ENCODE measurements around the gene BTRC.
"Not testable (repeated sequence)": the region's sequence is repeated elsewhere in the genome, so short reads cannot be mapped to it uniquely, and the experiment has no call there.

The BTRC gene

GRCh38 chr10:101351017-101351416 is 2.9 kb upstream of the BTRC start:
- DNase-seq, result no peak

GRCh38 chr10:101351477-101351876 is 2.5 kb upstream of the BTRC start:
- DNase-seq, result no peak

GRCh38 chr10:101352857-101353256 is 1.1 kb upstream of the BTRC start:
- DNase-seq, result not testable (repeated sequence)

DNA sequence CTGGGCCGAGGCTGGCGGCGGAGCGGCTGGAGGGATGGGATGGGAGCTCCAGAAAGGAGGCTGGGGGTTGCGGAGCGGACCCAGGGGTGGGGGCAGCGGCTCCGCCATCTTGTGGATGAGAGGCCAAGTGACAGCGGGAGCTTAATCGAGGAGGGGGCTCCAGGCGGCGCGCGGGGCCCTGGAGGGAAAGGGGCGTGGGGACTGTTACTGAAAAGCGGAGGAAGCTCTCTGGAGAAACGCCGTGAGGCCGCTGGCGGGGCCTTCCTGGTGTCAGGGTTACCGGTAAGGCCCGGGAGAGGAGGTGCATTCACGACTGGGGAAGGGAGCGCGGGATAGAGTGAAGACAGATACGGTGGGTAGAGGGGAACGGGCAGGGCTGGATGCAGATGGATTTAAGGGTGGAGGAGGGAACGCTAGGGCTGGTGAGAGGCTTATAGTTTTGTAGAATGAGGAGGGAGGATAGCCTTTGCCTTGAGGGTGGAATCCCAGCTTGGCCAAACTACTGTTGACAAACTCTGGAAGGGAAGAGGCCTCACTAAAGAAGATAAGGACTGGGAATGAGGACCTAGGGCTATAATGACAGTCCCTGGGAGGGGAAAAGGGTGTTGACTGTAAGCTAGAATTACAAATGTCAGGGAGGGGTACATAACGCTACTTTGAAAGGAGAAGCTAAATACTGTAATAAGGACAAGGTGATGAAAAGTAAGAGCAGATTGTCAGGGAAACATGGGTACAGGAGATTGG is 535 bp downstream of the BTRC start:
- DNase-seq, result peak; percentile 27

GRCh38 chr10:101355072-101355706 is 1.2 kb downstream of the BTRC start:
- no peak for DNase-seq

GRCh38 chr10:101356132-101356531 is 2.2 kb downstream of the BTRC start:
- no peak for DNase-seq

DNA sequence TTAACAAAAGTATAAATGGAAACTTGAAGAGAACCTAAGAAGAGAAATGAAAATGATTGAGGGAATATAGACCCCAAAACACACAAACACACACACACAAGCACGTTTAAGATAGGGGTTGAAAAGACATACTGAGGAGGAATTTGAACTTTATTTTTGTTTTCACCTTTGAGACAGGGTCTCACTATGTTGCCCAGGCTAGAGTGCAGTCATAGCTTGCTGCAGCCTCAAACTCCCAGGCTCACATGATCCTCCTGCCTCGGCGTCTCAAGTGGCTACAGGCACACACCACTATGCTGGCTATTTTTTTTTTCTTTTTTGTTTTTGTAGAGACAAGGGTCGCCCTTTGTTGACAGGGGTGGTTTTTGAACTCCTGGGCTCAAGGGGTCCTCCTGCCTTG is 4.0 kb downstream of the BTRC start:
- no peak for DNase-seq

DNA sequence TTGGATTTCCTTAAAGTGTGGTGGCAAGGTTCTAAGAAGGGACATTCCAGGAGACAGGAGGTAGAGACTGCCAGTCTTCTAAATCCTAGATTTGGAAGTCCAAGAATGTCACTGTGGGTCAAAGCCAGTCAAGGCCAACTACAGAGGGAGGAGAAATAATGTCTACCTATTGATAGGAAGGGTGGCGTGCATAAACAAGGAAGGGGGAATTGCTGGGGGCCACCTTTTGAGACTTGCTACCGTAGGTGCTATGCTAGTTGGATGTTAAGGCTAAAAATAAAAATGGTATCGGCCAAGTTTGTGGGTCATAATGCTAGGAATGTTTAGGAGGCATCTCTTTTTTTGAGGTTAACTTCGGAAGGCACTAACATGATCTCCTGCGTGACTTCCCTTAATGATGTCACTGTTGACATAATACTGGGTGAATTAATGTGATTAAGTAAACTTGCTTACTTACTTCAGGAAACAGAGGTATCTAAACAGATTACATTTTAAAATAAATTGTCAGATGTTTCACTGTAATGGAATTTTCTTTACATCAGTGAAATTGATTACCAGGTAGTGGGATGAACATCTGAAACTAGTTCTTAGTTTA is 4.8 kb downstream of the BTRC start:
- DNase-seq, result no peak

DNA sequence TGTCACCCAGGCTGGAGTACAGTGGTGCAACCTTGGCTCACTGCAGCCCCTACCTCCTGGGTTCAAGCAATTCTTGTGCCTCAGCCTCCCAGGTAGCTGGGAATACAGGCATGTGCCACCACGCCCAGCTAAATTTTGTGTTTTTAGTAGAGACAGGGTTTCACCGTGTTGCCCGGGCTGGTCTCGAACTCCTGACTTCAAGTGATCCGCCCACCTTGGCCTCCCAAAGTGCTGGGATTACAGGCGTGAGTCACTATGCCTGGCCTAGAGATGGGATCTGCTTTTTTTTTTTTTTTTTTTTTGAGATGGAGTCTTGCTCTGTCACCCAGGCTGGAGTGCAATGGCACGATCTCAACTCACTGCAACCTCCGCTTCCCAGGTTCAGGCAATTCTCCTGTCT is 6.1 kb downstream of the BTRC start:
- DNase-seq, result not testable (repeated sequence)

GRCh38 chr10:101360841-101361240 is 6.9 kb downstream of the BTRC start:
- DNase-seq, result not testable (repeated sequence)

DNA sequence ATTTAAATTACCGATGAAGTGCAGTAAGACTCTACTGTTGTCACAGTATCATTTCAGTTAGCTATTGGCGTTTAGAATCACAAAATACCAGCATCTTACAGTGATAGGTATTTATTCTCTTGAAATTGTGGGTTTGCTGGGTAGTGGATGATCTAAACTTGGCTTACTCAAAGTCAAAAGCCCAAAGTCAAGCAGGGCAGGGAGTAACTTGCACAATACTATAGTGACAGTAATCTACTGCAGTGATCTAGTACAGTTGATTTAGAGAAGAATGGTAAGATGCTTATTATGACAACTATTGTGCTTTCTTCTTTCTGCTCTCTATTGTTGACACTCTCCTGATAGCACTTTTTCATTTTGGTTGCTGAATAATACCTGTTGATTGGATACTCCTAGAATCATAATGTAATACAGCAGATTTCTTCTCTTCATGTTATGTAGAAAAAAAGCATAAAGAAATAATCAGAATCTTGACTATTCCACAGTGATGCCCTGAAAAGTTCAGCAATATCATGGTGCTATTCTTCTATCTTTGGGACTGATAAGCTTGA is 10.0 kb downstream of the BTRC start:
- no peak for DNase-seq

- no peak for DNase-seq
Measured at GRCh38 chr10:101364721-101365120, 10.8 kb downstream of the BTRC start.

GRCh38 chr10:101367569-101368453 is 13.8 kb downstream of the BTRC start:
- no peak for DNase-seq

GRCh38 chr10:101373063-101373462 is 19.1 kb downstream of the BTRC start:
- DNase-seq, result no peak

DNA sequence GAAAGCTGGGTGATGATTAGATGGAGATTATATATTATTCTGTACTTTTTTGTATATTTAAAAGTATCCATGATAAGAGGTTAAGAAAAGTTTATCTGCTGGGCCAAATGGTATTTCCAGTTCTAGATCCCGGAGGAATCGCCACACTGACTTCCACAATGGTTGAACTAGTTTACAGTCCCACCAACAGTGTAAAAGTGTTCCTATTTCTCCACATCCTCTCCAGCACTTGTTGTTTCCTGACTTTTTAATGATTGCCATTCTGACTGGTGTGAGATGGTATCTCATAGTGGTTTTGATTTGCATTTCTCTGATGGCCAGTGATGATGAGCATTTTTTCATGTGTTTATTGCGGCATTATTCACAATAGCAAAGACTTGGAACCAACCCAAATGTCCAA is 20.0 kb downstream of the BTRC start:
- DNase-seq, result not testable (repeated sequence)

DNA sequence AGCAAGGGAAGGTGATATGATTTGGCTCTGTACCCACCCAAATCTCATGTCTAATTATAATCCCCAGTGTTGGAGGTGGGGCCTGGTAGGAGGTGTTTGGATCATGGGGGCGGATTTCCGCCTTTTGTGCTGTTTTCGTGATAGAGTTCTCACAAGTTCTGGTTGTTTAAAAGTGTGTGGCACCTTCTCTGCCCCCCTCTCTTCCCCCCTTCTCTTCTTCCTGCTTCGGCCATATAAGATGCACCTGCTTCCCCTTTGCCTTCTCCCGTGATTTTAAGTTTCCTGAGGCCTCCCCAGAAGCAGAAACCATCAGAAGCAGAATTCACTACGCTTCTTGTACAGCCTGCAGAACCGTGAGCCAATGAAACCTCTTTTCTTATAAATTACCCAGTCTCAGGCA is 21.1 kb downstream of the BTRC start:
- DNase-seq, result no peak

DNA sequence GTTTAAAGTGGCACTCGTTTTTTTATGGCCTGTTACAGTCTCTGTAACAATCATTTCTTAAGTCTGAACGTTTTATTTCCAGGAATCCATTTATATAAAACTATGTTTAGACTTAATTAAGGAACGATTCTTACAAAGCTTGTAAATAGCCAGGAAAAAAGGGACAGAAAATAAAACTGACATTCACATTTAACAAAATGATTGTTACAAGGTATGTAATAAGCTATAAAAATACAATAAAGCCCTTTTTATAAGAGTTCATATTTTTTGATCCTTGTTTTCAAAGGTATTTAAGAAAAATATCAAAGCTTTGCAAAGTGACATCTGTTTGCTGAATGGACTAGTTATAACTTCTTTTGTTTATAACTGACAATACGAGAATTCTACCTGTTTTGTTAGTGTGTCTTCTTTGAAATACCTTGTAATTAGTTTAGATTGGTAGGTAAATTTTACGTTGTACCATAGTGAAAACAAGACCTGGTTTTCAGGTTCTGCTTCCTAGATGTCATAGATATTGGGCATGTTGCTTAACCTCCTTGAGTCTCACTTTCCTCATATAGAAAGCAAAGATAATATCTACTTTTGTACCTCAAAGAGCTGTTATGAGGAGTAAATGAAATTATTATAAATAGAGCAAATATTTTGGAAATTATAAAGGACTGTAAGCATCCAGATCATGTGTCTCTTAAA is 25.8 kb downstream of the BTRC start:
- DNase-seq, result no peak

- no peak for DNase-seq
Measured at GRCh38 chr10:101380353-101381017, 26.5 kb downstream of the BTRC start.

- DNase-seq, result no peak
Measured at GRCh38 chr10:101385866-101386658, 32.1 kb downstream of the BTRC start.

- DNase-seq, result no peak
Measured at GRCh38 chr10:101386659-101387259, 32.8 kb downstream of the BTRC start.
